LNCaP clone FGC (cell line): ENCODE measurements around the gene ADGRG3.

Experiments used
- DNase-seq: peaks from one replicate; pipeline ENCODE4 v3.0.0-alpha.2; 2011; ENCODE audit warnings: low read depth
- H3K4me3 ChIP-seq: 2 replicates; pipeline ENCODE4 v1.5.1; 2011; ENCODE audit warnings: mild to moderate bottlenecking, low read depth, low read length, control low read depth
- TF ChIP-seq, protein P1 (sequence below): IDR thresholded peaks from 2 replicates; pipeline ENCODE4 v1.5.1; 2012; ENCODE audit warnings: mild to moderate bottlenecking; ENCODE audit not compliant: control insufficient read depth, insufficient read depth; ENCODE audit errors: extremely low read depth

Gene ADGRG3

DNA sequence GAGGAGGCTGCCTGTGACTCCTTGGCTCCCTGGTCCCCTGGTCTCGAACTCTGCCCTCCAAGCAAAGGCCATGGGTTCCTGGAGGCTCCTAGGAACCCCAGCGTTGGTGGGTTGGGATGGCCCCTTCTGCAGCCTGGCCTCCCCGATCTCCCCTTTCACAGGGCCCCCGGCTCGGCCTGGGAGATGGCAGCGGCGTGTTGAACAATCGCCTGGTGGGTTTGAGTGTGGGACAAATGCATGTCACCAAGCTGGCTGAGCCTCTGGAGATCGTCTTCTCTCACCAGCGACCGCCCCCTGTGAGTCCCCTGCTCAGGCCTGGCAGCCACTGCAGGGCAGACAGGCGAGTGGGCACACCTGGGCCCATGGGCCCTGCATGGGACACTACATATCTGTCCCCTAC, 10.9 kb downstream of the ADGRG3 start:
- TF ChIP-seq, protein P1, sequence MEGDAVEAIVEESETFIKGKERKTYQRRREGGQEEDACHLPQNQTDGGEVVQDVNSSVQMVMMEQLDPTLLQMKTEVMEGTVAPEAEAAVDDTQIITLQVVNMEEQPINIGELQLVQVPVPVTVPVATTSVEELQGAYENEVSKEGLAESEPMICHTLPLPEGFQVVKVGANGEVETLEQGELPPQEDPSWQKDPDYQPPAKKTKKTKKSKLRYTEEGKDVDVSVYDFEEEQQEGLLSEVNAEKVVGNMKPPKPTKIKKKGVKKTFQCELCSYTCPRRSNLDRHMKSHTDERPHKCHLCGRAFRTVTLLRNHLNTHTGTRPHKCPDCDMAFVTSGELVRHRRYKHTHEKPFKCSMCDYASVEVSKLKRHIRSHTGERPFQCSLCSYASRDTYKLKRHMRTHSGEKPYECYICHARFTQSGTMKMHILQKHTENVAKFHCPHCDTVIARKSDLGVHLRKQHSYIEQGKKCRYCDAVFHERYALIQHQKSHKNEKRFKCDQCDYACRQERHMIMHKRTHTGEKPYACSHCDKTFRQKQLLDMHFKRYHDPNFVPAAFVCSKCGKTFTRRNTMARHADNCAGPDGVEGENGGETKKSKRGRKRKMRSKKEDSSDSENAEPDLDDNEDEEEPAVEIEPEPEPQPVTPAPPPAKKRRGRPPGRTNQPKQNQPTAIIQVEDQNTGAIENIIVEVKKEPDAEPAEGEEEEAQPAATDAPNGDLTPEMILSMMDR: no peak
- H3K4me3 ChIP-seq: no peak overlapping the region
- DNase-seq: no peak

DNA sequence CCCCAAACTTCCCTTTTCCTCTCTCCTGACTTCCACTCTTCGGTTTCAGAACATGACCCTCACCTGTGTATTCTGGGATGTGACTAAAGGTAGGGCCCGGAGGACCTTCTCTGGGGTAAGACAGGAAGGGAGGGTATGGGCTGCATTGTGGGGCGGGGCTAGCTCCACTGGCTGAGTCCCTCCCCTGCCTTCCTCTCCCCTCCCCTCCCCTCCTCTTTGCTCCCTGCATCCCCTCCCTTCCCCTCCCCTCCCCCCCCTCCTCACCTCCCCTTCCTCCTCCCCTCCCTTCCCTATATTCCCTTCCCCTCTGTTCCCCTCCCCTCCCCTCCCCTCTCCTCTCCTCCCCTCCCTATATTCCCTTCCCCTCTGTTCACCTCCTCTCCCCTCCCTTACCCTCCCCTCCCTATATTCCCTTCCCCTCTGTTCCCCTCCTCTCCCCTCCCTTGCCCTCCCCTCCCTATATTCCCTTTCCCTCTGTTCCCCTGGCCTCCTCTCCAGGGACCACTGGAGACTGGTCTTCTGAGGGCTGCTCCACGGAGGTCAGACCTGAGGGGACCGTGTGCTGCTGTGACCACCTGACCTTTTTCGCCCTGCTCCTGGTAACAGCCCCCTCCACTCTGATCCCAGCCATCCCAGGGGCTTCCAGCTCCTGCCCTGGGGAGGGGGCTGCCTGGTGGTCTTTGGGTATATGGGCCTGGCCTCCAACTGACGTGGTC, 11.8 kb downstream of the ADGRG3 start:
- H3K4me3 ChIP-seq: no peak overlapping the region
- TF ChIP-seq, protein P1: no peak
- no peak for DNase-seq

DNA sequence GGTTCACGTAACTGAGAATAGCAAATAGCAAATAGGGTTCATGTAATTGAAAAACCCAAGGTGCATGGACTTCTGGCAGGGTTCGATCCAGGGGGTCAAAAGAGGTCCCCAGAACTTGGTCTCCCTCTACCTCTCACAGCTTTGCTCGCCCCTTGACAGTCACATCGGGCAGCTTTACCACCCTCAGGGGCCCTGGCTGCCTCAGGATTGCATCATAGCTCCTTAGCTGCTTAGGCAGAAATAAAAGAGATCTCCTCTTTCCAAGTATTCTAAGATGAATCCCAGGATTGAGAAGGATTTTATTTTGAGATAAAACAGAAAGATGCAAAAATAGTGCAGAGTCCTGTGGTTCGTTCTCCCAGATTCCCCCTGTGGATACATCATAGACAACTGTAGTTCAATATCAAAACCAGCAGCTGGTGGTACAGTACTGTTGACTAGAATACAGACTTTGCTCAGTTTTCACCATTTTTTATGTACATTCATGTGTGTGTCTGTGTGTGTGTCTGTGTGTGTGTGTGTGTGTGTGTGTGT, 12.8 kb downstream of the ADGRG3 start:
- TF ChIP-seq, protein P1: no peak
- H3K4me3 ChIP-seq: no peak overlapping the region
- DNase-seq: no peak

DNA sequence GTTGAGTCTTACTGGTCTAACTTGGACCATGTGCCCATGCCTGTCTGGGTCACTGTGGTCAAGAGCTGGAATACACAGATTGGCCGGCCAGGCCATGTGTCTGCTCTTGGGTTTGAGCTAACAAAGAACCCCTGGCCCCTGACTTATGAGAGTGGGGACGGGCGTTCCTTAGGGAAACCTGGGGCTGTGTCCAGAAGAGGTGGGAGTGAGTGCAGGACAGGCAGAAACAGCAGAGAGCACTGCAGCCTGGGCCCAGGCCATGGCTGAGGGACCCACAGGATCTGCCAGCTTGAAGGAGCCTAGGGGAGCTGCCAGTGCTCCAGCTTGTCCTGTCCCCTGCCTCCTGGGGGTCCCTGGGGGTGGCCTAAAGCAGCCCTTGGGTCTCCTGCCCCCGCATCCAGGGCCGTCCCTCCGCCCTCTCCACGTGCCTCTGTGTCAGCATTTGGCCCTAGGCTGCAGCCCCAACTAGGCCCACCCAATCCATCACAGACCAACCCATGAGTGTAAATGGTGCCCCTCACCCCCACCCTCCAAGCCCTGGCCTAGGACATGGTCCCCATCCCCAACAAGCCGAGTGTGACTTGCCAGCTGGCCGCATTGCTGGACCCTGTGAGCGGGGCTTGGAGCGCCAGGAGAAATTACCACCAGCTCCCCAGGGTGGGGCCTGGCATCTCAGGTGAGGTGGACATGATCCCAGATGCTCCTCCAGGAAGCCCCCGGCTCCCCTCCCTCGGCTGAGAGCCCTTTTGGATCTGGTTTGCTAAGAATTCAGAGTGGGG, 14.0 kb downstream of the ADGRG3 start:
- DNase-seq: no peak
- TF ChIP-seq, protein P1: no peak
- no peak overlapping the region for H3K4me3 ChIP-seq

DNA sequence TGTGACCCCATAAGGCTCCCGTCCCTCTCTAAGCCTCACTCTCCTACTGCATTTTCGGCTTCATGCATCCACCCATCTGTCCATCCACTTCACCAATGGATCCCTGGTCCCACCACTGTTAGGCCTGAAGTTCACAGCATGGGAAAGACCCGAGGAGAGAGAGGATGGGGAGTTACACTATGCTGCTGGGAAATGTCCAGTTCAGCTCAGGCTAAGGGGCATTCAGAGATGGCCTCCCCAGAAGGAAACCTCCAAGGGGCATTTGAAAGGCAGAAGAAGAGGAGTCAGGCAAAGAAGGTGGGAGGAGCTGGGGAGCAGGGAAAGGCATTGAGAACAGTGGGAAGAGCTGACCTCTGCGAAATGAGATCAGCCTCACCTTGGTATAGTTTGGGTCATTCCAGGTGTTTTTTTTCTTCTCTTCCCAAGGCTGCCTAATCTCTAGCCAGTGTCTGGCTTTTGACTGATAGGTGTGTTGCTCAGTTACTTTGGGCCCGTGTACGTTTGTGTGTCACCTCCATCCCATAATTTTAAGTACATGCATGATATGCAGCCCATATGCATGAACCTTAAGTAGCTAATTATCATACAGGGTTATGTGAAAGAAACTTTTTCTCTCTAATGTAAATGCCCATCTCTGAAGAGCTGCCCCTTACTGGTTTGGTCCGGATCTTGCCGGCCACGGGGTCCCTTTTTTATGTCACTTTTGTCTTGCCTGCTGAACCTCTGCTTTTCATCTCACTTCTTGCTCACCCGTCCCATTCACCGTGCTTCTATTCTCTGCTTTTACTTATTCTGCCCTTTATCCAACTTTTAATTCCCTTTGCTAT, 14.9 kb downstream of the ADGRG3 start:
- TF ChIP-seq, protein P1: no peak
- no peak overlapping the region for H3K4me3 ChIP-seq

DNA sequence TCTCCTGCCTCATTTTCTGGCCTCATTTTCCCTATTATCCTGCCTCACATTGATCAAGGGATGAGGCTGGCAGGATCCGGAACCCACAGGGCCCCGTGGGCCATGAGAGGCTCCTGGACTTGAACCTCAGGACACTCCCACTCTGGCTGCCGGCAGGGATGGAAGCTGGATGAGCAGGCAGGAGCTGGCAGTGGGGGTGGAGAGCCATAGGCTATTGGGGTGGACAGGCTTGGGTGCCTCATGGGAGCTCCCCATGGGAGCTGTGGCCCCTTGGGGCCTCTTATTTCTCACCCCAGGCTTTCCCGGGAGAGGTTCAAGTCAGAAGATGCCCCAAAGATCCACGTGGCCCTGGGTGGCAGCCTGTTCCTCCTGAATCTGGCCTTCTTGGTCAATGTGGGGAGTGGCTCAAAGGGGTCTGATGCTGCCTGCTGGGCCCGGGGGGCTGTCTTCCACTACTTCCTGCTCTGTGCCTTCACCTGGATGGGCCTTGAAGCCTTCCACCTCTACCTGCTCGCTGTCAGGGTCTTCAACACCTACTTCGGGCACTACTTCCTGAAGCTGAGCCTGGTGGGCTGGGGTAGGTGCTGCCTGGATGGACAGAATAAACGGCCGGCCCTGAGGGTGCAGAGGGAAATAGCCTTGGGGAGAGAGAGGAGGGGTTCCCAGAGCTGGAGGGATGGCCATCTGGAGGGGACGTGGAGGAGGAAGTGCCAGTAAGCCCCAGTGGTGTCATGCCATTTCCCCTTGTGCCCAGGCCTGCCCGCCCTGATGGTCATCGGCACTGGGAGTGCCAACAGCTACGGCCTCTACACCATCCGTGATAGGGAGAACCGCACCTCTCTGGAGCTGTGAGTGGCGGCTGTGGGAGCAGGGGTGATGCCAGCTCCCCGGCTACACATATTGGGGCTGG, 15.8 kb downstream of the ADGRG3 start:
- no peak overlapping the region for H3K4me3 ChIP-seq
- TF ChIP-seq, protein P1: no peak
- DNase-seq: no peak

More for the DNA sequence above, 14.9 kb downstream of the ADGRG3 start:
- no peak for DNase-seq
